Hepatocyte (in vitro differentiated cells): ENCODE results near the gene TP73. TPM values are rescaled to one million over a fixed set of nuclear protein-coding genes. Genes with fewer than 3 reads are reported as not detected.

Experiments
- DNase-seq: peaks from one replicate; pipeline ENCODE4 v3.0.0-alpha.2; 2016; ENCODE audit warnings: low spot score
- H2AFZ ChIP-seq: fragments of 200-600 bp; sonication (generic); 2 replicates; pipeline ENCODE4 v1.6.0; 2016; ENCODE audit warnings: antibody characterized with exemption, mild to moderate bottlenecking
- H3K27ac ChIP-seq: fragments of 200-600 bp; sonication (generic); 2 replicates; pipeline ENCODE4 v1.5.1; 2016; ENCODE audit warnings: mild to moderate bottlenecking
- H3K27me3 ChIP-seq: fragments of 200-600 bp; sonication (generic); 2 replicates; pipeline ENCODE4 v1.6.1; 2016
- H3K36me3 ChIP-seq: fragments of 200-600 bp; sonication (generic); replicated peaks from 2 replicates; pipeline ENCODE4 v1.5.1; 2016; ENCODE audit warnings: low read depth; ENCODE audit not compliant: insufficient read depth
- H3K4me1 ChIP-seq: fragments of 200-600 bp; sonication (generic); 2 replicates; pipeline ENCODE4 v1.5.1; 2016; ENCODE audit warnings: mild to moderate bottlenecking, moderate library complexity; ENCODE audit not compliant: insufficient read depth
- H3K4me2 ChIP-seq: fragments of 200-600 bp; sonication (generic); 2 replicates; pipeline ENCODE4 v1.6.0; 2016
- H3K4me3 ChIP-seq: fragments of 200-600 bp; sonication (generic); 2 replicates; pipeline ENCODE4 v1.5.1; 2016; ENCODE audit warnings: mild to moderate bottlenecking
- H3K79me2 ChIP-seq: fragments of 200-600 bp; sonication (generic); 2 replicates; pipeline ENCODE4 v1.6.0; 2017; ENCODE audit warnings: mild to moderate bottlenecking
- H3K9me2 ChIP-seq: fragments of 200-600 bp; sonication (generic); replicated peaks from 2 replicates; pipeline ENCODE4 v1.6.0; 2017; ENCODE audit warnings: mild to moderate bottlenecking; ENCODE audit not compliant: insufficient read depth
- H3K9me3 ChIP-seq: fragments of 200-600 bp; sonication (generic); 2 replicates; pipeline ENCODE4 v1.5.1; 2016; ENCODE audit warnings: low read depth, mild to moderate bottlenecking
- H4K20me1 ChIP-seq: fragments of 200-600 bp; sonication (generic); 2 replicates; pipeline ENCODE4 v1.6.0; 2016; ENCODE audit warnings: mild to moderate bottlenecking; ENCODE audit not compliant: insufficient read depth, poor library complexity, severe bottlenecking
- CTCF ChIP-seq: fragments of 200-600 bp; sonication (generic); IDR thresholded peaks from 2 replicates; pipeline ENCODE4 v1.5.1; 2016; ENCODE audit warnings: antibody characterized with exemption, mild to moderate bottlenecking; ENCODE audit not compliant: poor library complexity
- EZH2 ChIP-seq: fragments of 200-600 bp; sonication (generic); IDR thresholded peaks from 2 replicates; pipeline ENCODE4 v1.6.1; 2016; ENCODE audit warnings: antibody characterized with exemption, mild to moderate bottlenecking, borderline replicate concordance
- EZH2phosphoT487 ChIP-seq: fragments of 200-600 bp; sonication (generic); IDR thresholded peaks from one replicate; pipeline ENCODE4 v1.6.1; 2018; ENCODE audit warnings: antibody characterized with exemption, mild to moderate bottlenecking, low read depth, moderate library complexity; ENCODE audit not compliant: unreplicated experiment, severe bottlenecking
- WGBS: methylation state at CpG from one replicate; pipeline ENCODE4 v1.1.6; 2016; ENCODE audit warnings: low lambda C conversion rate; ENCODE audit errors: missing lambda C conversion rate; 5-methylcytosine and 5-hydroxymethylcytosine counted together
- polyA plus RNA-seq: library from polyadenylated mRNA; unstranded; fragments of >200 nt; fragmentation: Nextera tagmentation; extraction: Ambion mirVana; gene quantifications from 2 replicates; pipeline ENCODE4 v1.2.1, GENCODE V29; 2016
- total RNA-seq: library from RNA; depleted of rRNA; stranded (reverse); fragments of >200 nt; gene quantifications from 2 replicates; pipeline ENCODE4 v1.2.3, GENCODE V29; 2014

TP73 gene
- total and polyA plus RNA-seq, 2 experiments from 2014 or later: 0.27 to 0.47 TPM

GRCh38 chr1:3663999-3664699 lies 11.8 kb downstream of the TP73 start:
- peaks cover 6% of the 10 kb centered on the region for H3K27me3 ChIP-seq
- no peak overlapping the region for H2AFZ ChIP-seq
- 90% methylated on average over 12 of the region's 14 CpGs for WGBS
- H3K4me3 ChIP-seq: no peak overlapping the region
- no peaks in the 10 kb centered on the region for H4K20me1 ChIP-seq
- no peaks in the 10 kb centered on the region for H3K36me3 ChIP-seq
- no peak for DNase-seq
- H3K9me3 ChIP-seq: no peaks in the 10 kb centered on the region
- H3K27ac ChIP-seq: no peak overlapping the region
- no peaks in the 10 kb centered on the region for H3K4me1 ChIP-seq
- TF ChIP-seq EZH2phosphoT487: no peak
- no peak for TF ChIP-seq CTCF
- TF ChIP-seq EZH2: no peak
- H3K4me2 ChIP-seq: no peak overlapping the region
- H3K9me2 ChIP-seq: no peaks in the 10 kb centered on the region
- H3K79me2 ChIP-seq: no peaks in the 10 kb centered on the region

DNA sequence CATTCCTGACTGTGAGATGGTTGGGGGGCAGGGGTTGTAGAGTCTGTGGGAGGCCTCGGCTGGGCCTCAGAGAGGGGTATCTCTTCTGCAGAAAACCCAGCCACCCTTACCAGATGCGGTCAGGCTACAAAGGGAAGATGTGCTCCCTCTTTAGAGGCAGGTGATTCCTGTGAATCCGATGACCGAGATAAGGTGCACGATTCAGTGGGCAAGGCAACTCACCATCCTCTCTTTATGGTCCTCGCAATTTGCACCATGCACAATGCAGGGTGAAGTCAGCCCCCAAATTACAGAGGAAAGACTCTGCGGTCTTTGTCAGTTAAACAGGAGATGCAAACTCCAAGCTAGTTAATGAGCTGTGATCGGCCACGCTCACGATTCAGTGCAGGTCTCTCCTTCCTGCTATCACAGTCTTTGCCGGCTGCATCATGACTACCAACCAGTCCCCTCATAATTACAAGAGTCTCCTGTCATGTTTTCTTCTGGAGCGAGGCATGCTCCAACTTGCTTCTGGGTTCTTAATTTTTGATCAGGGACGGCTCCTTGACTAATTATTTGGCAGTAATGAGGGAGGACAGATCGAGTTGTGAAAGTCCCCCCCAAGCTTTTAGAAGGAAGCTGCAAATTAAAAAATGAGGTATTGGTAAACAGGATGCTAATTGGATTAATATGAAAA lies 12.5 kb downstream of the TP73 start:
- no peak overlapping the region for H2AFZ ChIP-seq
- H3K27me3 ChIP-seq: peaks cover 3% of the 10 kb centered on the region
- H3K9me3 ChIP-seq: no peaks in the 10 kb centered on the region
- H3K9me2 ChIP-seq: no peaks in the 10 kb centered on the region
- H3K4me3 ChIP-seq: no peak overlapping the region
- H4K20me1 ChIP-seq: no peaks in the 10 kb centered on the region
- TF ChIP-seq EZH2phosphoT487: no peak
- no peak for TF ChIP-seq CTCF
- TF ChIP-seq EZH2: no peak
- DNase-seq: no peak
- no peak overlapping the region for H3K4me2 ChIP-seq
- H3K4me1 ChIP-seq: no peaks in the 10 kb centered on the region
- 89% methylated on average over 14 of the region's 14 CpGs for WGBS
- H3K27ac ChIP-seq: no peak overlapping the region
- no peaks in the 10 kb centered on the region for H3K36me3 ChIP-seq
- H3K79me2 ChIP-seq: no peaks in the 10 kb centered on the region

DNA sequence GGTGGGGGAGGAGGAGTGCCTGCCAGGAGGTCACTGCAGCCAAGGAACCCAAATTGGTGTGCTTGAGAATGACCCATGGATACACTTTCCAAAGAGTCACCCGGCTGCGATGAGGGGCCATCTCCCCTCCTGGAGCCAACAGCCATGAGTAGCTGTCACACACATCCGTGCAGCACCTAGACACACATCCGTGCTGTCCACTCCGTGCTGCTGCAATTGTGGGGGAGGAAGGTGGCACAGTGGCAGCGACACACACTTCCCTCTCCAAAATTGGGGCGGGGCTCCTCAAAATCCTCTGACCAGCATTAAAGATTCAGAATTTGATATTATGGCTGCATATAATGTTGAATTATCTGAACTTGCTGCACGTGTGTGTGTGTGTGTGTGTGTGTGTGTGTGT lies 15.8 kb downstream of the TP73 start:
- Histone ChIP-seq H3K9me3 (no peaks in the 10 kb centered on the region), H2AFZ (no peak overlapping the region), H3K4me2 (no peak overlapping the region), H3K4me3 (no peak overlapping the region), H3K9me2 (no peaks in the 10 kb centered on the region), H3K79me2 (no peaks in the 10 kb centered on the region), H3K27me3 (no peaks in the 10 kb centered on the region), H4K20me1 (no peaks in the 10 kb centered on the region), H3K27ac (no peak overlapping the region), H3K4me1 (no peaks in the 10 kb centered on the region), H3K36me3 (no peaks in the 10 kb centered on the region)
- DNase-seq: no peak
- WGBS: 82% methylated on average over 8 of the region's 8 CpGs
- no peak for TF ChIP-seq CTCF
